Neural crest cell (in vitro differentiated cells): ENCODE results near the gene FAM24B. TPM values are rescaled to one million over a fixed set of nuclear protein-coding genes. Genes with fewer than 3 reads are reported as not detected.

Experiments used
- DNase-seq: peaks from one replicate; pipeline ENCODE4 v3.0.0; 2021; ENCODE audit warnings: low read depth, mixed read lengths, low spot score
- H3K27ac Mint-ChIP-seq: one replicate; pipeline ENCODE4 v1.8.0; 2021; ENCODE audit warnings: mild to moderate bottlenecking, mixed read lengths; ENCODE audit not compliant: unreplicated experiment
- H3K27me3 Mint-ChIP-seq: 2 replicates; pipeline ENCODE4 v1.8.0; 2021; ENCODE audit warnings: low read depth, mild to moderate bottlenecking, mixed read lengths
- H3K36me3 Mint-ChIP-seq: 2 replicates; pipeline ENCODE4 v1.8.0; 2021; ENCODE audit warnings: low read depth, mild to moderate bottlenecking, mixed read lengths
- H3K4me1 Mint-ChIP-seq: 2 replicates; pipeline ENCODE4 v1.8.0; 2021; ENCODE audit warnings: mixed read lengths
- H3K4me3 Mint-ChIP-seq: one replicate; pipeline ENCODE4 v1.8.0; 2021; ENCODE audit warnings: mild to moderate bottlenecking, mixed read lengths
- H3K9me3 Mint-ChIP-seq: 2 replicates; pipeline ENCODE4 v1.8.0; 2021; ENCODE audit warnings: mixed read lengths
- total RNA-seq: library from RNA; stranded (reverse); gene quantifications from 2 replicates; pipeline ENCODE4 v1.2.1, GENCODE V29; 2021
- TF ChIP-seq, protein P1 (sequence below): fragments of 200-600 bp; sonication (generic); conservative IDR thresholded peaks from 2 replicates; pipeline ENCODE4 v1.5.0; 2021; ENCODE audit warnings: antibody characterized with exemption, mild to moderate bottlenecking

Gene FAM24B
- total RNA-seq, 1 donor from 2014 or later = not detected

DNA sequence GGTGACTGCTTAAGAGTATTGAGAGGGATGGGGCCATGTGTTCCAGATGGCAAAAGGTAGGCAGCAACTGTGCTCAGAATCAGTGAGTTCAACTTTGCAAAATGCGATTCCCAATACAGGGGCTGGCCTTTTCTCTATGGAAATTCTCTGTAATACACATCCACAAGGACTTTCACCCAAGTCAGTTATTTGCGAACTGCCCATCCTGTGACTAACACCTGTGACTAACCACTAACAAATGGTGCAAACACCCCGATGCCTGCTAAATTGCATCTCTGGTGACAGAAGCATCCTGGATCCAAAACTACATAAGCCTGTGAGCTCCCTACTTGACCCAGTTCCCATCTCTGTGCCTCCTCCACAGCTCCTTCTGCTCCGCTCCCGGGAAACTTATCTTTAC, 24.7 kb downstream of the FAM24B start:
- no peak overlapping the region for H3K27ac Mint-ChIP-seq
- H3K4me1 Mint-ChIP-seq = no peaks in the 10 kb centered on the region
- TF ChIP-seq, protein P1, sequence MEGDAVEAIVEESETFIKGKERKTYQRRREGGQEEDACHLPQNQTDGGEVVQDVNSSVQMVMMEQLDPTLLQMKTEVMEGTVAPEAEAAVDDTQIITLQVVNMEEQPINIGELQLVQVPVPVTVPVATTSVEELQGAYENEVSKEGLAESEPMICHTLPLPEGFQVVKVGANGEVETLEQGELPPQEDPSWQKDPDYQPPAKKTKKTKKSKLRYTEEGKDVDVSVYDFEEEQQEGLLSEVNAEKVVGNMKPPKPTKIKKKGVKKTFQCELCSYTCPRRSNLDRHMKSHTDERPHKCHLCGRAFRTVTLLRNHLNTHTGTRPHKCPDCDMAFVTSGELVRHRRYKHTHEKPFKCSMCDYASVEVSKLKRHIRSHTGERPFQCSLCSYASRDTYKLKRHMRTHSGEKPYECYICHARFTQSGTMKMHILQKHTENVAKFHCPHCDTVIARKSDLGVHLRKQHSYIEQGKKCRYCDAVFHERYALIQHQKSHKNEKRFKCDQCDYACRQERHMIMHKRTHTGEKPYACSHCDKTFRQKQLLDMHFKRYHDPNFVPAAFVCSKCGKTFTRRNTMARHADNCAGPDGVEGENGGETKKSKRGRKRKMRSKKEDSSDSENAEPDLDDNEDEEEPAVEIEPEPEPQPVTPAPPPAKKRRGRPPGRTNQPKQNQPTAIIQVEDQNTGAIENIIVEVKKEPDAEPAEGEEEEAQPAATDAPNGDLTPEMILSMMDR = no peak
- no peak for DNase-seq
- H3K36me3 Mint-ChIP-seq = no peaks in the 10 kb centered on the region
- H3K4me3 Mint-ChIP-seq = no peak overlapping the region
- no peaks in the 10 kb centered on the region for H3K9me3 Mint-ChIP-seq
- H3K27me3 Mint-ChIP-seq = peaks cover 24% of the 10 kb centered on the region

DNA sequence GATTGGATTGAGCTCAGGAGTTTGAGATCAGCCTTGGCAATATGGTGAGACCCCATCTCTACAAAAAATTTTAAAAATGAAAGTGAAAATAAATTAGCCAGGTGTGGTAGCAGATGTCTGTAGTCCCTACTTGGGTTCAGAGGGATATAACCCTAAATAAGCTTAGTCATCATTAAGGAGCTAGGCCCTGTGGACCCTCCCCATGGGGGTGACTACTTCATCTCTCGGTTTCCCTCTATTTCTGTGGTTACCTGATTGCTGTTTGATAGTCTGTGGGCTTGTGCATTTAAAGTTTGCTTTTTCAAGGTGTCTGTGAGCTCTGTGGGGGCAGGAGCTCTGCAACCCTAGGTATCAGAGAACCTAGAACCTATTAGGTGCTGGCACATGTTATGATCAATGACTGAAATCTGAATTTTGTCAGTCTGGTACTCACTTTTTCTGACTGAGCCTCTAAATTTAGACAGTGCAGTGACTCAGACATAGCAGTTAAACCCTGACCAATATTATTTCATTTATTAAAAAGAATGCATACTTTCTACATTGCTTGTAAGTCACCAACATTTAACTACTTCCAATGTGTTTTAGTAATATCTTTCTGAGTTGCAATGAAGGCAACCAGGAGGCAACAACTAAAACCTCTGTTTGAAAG, 25.6 kb downstream of the FAM24B start:
- TF ChIP-seq, protein P1 = no peak
- no peak overlapping the region for H3K4me3 Mint-ChIP-seq
- no peaks in the 10 kb centered on the region for H3K4me1 Mint-ChIP-seq
- H3K9me3 Mint-ChIP-seq = no peaks in the 10 kb centered on the region
- H3K27me3 Mint-ChIP-seq = peaks cover 21% of the 10 kb centered on the region
- H3K27ac Mint-ChIP-seq = no peak overlapping the region
- no peaks in the 10 kb centered on the region for H3K36me3 Mint-ChIP-seq
- no peak for DNase-seq

DNA sequence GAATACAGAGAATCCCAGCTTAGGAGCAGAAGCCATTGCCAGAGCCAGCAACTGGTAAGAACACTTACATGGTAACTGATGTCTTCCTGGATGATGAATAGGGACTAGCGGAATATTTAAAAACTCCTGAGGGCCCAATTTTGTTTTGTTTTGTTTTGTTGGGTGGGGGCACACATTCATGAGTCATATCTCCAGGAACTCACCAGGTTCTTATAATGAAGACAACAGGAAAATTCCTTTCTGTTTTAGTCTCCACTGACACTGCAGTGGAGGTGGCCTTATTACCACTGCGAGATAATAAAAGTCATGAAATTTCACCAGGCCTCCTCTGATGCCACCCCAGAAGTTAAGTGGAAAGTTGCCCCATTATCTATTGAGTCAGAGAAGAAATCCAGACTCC, 27.1 kb downstream of the FAM24B start:
- no peak for DNase-seq
- no peaks in the 10 kb centered on the region for H3K36me3 Mint-ChIP-seq
- no peak overlapping the region for H3K4me3 Mint-ChIP-seq
- peaks cover 26% of the 10 kb centered on the region for H3K27me3 Mint-ChIP-seq
- TF ChIP-seq, protein P1 = no peak
- no peaks in the 10 kb centered on the region for H3K9me3 Mint-ChIP-seq
- H3K27ac Mint-ChIP-seq = no peak overlapping the region
- no peaks in the 10 kb centered on the region for H3K4me1 Mint-ChIP-seq

DNA sequence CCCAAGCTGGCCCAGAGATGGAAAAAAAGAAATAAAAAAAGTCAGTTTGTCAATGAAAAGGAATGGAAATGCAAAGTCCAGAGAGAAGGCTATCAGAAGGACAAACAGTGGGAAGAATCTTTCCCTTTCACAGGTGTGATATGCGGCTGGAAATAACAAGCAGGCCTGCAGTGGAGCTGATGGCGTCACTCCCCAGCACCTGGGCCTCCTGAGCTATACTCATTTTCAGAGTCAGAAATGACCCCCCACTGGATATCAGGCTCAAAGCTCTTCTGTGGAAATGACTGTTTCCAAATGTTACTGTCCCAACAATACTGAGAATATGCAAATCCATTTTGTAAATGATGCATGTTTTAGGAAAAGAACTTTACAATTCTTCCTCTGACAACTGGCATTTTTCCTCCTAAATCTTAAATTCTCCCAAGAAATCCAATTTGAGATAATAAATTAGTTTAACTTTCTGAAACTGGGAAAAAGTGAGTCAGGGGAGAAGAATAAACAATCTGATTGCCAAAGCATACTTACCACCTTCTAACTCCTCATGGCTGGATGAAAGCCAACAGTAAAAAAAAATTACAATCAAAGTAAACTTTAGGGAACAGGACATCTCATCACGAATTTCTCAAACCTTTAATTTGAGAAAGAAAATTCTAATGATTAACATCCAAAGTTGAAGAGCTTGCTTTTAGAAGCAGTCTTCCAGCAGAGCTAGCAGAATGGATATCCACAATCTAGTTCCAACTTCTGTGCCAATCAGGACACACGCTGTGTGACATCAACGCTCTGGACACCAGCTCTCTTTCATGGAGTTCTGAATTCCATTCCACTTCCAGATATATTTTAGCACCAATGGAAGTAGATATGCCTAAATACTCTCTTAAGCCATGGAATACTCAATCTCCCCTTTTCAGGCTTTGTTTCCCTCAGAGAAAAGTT, 28.4 kb downstream of the FAM24B start:
- TF ChIP-seq, protein P1 = no peak
- H3K27ac Mint-ChIP-seq = no peak overlapping the region
- no peak overlapping the region for H3K4me3 Mint-ChIP-seq
- no peaks in the 10 kb centered on the region for H3K4me1 Mint-ChIP-seq
- peaks cover 27% of the 10 kb centered on the region for H3K27me3 Mint-ChIP-seq
- no peaks in the 10 kb centered on the region for H3K36me3 Mint-ChIP-seq
- no peak for DNase-seq
- H3K9me3 Mint-ChIP-seq = peaks cover 2% of the 10 kb centered on the region

DNA sequence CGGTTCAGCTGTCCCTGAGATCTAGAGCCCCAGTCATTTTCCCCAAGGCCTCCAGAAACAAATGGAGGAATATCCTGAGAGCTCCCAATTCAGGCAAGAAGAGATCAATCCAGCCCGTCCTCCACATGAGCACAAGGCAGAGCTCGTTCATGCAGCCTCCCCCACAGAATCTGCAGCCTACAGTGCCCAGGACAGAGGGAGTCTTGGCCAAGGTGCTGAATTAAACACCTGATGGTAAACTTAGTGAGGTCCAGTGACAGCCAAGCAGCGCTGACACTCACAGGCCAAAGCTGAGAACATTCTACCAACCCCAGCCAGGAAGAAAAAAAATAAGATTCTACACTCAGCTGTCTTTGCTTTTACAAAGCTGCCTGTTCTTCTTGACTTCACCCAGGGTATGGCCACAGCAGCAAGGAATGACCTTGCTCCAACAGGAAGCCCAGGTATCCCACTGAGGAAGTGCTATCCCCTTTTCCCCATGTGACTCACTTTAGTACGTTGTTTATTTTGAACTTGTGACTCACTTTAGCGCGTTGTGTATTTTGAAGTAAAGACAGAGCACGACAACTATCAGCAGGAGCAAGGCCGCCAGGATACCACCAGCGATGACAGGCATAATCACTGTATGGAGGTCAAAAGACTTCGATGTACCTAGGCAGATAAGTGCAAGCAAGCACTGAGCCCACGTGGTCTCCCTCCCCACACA, 29.3 kb downstream of the FAM24B start:
- TF ChIP-seq, protein P1 = no peak
- Mint-ChIP-seq H3K27ac (no peak overlapping the region), H3K4me1 (no peaks in the 10 kb centered on the region), H3K4me3 (no peak overlapping the region), H3K27me3 (peaks cover 26% of the 10 kb centered on the region), H3K9me3 (peaks cover 2% of the 10 kb centered on the region), H3K36me3 (no peaks in the 10 kb centered on the region)
- no peak for DNase-seq
